Loucy (cell line): ENCODE results near the gene SRSF8.
"Not testable (repeated sequence)": the region's sequence is repeated elsewhere in the genome, so short reads cannot be mapped to it uniquely, and the experiment has no call there.

Experiments used
- H2AFZ ChIP-seq: fragments of 200-600 bp; sonication (generic); 2 replicates; pipeline ENCODE4 v1.6.0; 2016; ENCODE audit warnings: antibody characterized with exemption, mild to moderate bottlenecking, low read length, moderate library complexity
- H3F3A ChIP-seq: fragments of 200-600 bp; 2 replicates; pipeline ENCODE4 v1.6.0; 2016; ENCODE audit warnings: antibody characterized with exemption, low read depth, mild to moderate bottlenecking
- H3K27me3 ChIP-seq: fragments of 200-600 bp; sonication (generic); 2 replicates; pipeline ENCODE4 v1.6.1; 2014; ENCODE audit warnings: low read length, mild to moderate bottlenecking; ENCODE audit not compliant: insufficient read depth, poor library complexity, severe bottlenecking
- H3K36me3 ChIP-seq: fragments of 200-600 bp; sonication (generic); 2 replicates; pipeline ENCODE4 v1.6.1; 2016; ENCODE audit warnings: low read length; ENCODE audit not compliant: insufficient read depth
- H3K4me1 ChIP-seq: fragments of 200-600 bp; sonication (generic); 2 replicates; pipeline ENCODE4 v1.5.1; 2014; ENCODE audit warnings: low read length, mild to moderate bottlenecking; ENCODE audit not compliant: insufficient read depth, poor library complexity, severe bottlenecking
- H3K4me2 ChIP-seq: fragments of 200-600 bp; sonication (generic); 2 replicates; pipeline ENCODE4 v1.6.0; 2014; ENCODE audit warnings: antibody characterized with exemption, low read length, low read depth, mild to moderate bottlenecking; ENCODE audit not compliant: poor library complexity, severe bottlenecking
- H3K4me3 ChIP-seq: fragments of 200-600 bp; sonication (generic); 2 replicates; pipeline ENCODE4 v1.5.1; 2014; ENCODE audit warnings: low read length, mild to moderate bottlenecking, mixed read lengths; ENCODE audit not compliant: poor library complexity, severe bottlenecking
- H3K79me2 ChIP-seq: fragments of 200-600 bp; sonication (generic); 2 replicates; pipeline ENCODE4 v1.6.1; 2014; ENCODE audit warnings: low read length; ENCODE audit not compliant: insufficient read depth
- H3K9ac ChIP-seq: fragments of 200-600 bp; sonication (generic); 2 replicates; pipeline ENCODE4 v1.6.0; 2014; ENCODE audit warnings: mild to moderate bottlenecking, low read depth, low read length, moderate library complexity; ENCODE audit not compliant: poor library complexity, severe bottlenecking
- H3K9me2 ChIP-seq: fragments of 200-600 bp; sonication (generic); replicated peaks from 2 replicates; pipeline ENCODE4 v1.6.1; 2016; ENCODE audit warnings: low read depth, low read length, mixed read lengths
- H3K9me3 ChIP-seq: fragments of 200-600 bp; sonication (generic); 2 replicates; pipeline ENCODE4 v1.6.1; 2014; ENCODE audit warnings: mild to moderate bottlenecking, antibody characterized with exemption, low read length, low read depth; ENCODE audit not compliant: insufficient read depth
- H4K20me1 ChIP-seq: fragments of 200-600 bp; sonication (generic); 2 replicates; pipeline ENCODE4 v1.6.0; 2014; ENCODE audit warnings: antibody characterized with exemption, low read length, mild to moderate bottlenecking; ENCODE audit not compliant: insufficient read depth, poor library complexity, severe bottlenecking
- CTCF ChIP-seq: fragments of 200-600 bp; sonication (generic); conservative IDR thresholded peaks from 2 replicates; pipeline ENCODE4 v1.5.1; 2014; ENCODE audit warnings: mild to moderate bottlenecking, antibody characterized with exemption, low read length
- EZH2phosphoT487 ChIP-seq: fragments of 200-600 bp; IDR thresholded peaks from 2 replicates; pipeline ENCODE4 v1.6.1; 2018; ENCODE audit warnings: antibody characterized with exemption, mild to moderate bottlenecking, moderate library complexity, borderline replicate concordance

Gene SRSF8

DNA sequence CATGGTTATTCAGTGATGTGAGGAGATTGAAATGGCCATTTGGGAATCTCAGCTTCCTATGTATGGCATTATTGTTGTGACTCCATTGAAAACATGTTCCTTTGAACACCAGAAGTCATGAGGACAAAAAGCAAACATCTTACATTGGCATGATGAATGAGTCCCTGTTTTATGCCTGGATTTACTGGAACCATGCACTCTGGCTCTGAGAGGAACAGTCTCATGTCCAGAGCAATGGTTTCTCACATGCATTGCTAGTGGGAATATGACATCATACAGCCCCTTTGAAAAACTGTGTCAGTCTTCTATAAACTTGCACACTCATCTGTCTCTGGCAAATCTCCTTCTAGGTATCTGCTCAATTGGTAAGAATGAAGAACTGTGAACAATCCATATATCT is 20.9 kb upstream of the SRSF8 start:
- no peaks in the 10 kb centered on the region for H4K20me1 ChIP-seq
- no peaks in the 10 kb centered on the region for H3K36me3 ChIP-seq
- TF ChIP-seq CTCF (no peak), EZH2phosphoT487 (no peak)
- H3K9me2 ChIP-seq: no peaks in the 10 kb centered on the region
- H3K4me3 ChIP-seq: no peak overlapping the region
- H2AFZ ChIP-seq: no peak overlapping the region
- no peaks in the 10 kb centered on the region for H3F3A ChIP-seq
- no peaks in the 10 kb centered on the region for H3K27me3 ChIP-seq
- no peaks in the 10 kb centered on the region for H3K79me2 ChIP-seq
- H3K4me2 ChIP-seq: no peak overlapping the region
- no peaks in the 10 kb centered on the region for H3K9me3 ChIP-seq
- H3K4me1 ChIP-seq: no peaks in the 10 kb centered on the region
- H3K9ac ChIP-seq: no peak overlapping the region

GRCh38 chr11:95049122-95049521 is 17.6 kb upstream of the SRSF8 start, which contains the start of gene KDM4F:
Gene KDM4F, plus strand, starts transcription at chr11:95049422.
- H3K9me3 ChIP-seq, H3K4me3 ChIP-seq, H2AFZ ChIP-seq, H3K79me2 ChIP-seq, H3K4me1 ChIP-seq, H3K4me2 ChIP-seq, H3K36me3 ChIP-seq, H3K9ac ChIP-seq, H3F3A ChIP-seq, H4K20me1 ChIP-seq, H3K27me3 ChIP-seq, H3K9me2 ChIP-seq: not testable (repeated sequence)

GRCh38 chr11:95050595-95051202 is 16.0 kb upstream of the SRSF8 start:
- H3F3A ChIP-seq: no peaks in the 10 kb centered on the region
- no peaks in the 10 kb centered on the region for H3K27me3 ChIP-seq
- H3K9me3 ChIP-seq: no peaks in the 10 kb centered on the region
- no peaks in the 10 kb centered on the region for H4K20me1 ChIP-seq
- H3K9ac ChIP-seq: no peak overlapping the region
- H2AFZ ChIP-seq: no peak overlapping the region
- no peaks in the 10 kb centered on the region for H3K36me3 ChIP-seq
- TF ChIP-seq CTCF (no peak), EZH2phosphoT487 (no peak)
- H3K4me1 ChIP-seq: no peaks in the 10 kb centered on the region
- H3K79me2 ChIP-seq: no peaks in the 10 kb centered on the region
- no peak overlapping the region for H3K4me3 ChIP-seq
- H3K9me2 ChIP-seq: no peaks in the 10 kb centered on the region
- no peak overlapping the region for H3K4me2 ChIP-seq

GRCh38 chr11:95054356-95054755 is 12.4 kb upstream of the SRSF8 start:
- Histone ChIP-seq H3K4me1 (no peaks in the 10 kb centered on the region), H3K9me2 (0 out of 2 replicates have a peak, but pooled peaks cover 5% of the 10 kb centered on the region), H4K20me1 (no peaks in the 10 kb centered on the region), H3K4me2 (no peak overlapping the region), H3K27me3 (no peaks in the 10 kb centered on the region), H3K4me3 (no peak overlapping the region), H3K9ac (no peak overlapping the region), H3K36me3 (no peaks in the 10 kb centered on the region), H3F3A (no peaks in the 10 kb centered on the region), H3K9me3 (no peaks in the 10 kb centered on the region), H2AFZ (no peak overlapping the region), H3K79me2 (no peaks in the 10 kb centered on the region)
- TF ChIP-seq EZH2phosphoT487: no peak
- TF ChIP-seq CTCF: no peak
